HG03159 (cell line): ENCODE data around the gene HOXA7.

ENCODE experiments used
- ATAC-seq: cut with Tn5 transposase; IDR thresholded peaks from one replicate; pipeline ENCODE4 v1.9.1; 2021; ENCODE audit warnings: mild to moderate bottlenecking, moderate library complexity; ENCODE audit not compliant: unreplicated experiment

The HOXA7 gene

GRCh38 chr7:27109466-27110185 lies 46.8 kb downstream of the HOXA7 start:
- ATAC-seq = no peak

- no peak for ATAC-seq
Observed at GRCh38 chr7:27108390-27109127, 47.9 kb downstream of the HOXA7 start.

- ATAC-seq = no peak
Observed at GRCh38 chr7:27107391-27108381, 48.8 kb downstream of the HOXA7 start.

GRCh38 chr7:27106901-27107240 lies 49.6 kb downstream of the HOXA7 start:
- no peak for ATAC-seq

- ATAC-seq = no peak
Observed at GRCh38 chr7:27106181-27106900, 50.1 kb downstream of the HOXA7 start.

- ATAC-seq = no peak
Observed at GRCh38 chr7:27105301-27106031, 51.0 kb downstream of the HOXA7 start.

GRCh38 chr7:27104341-27105058 lies 52.0 kb downstream of the HOXA7 start:
- no peak for ATAC-seq
